ENCODE measurements around the gene NCKAP1.
A peak's percentile ranks its signal among the peaks of the same experiment; 100 is the strongest.
"Not testable (repeated sequence)": the region's sequence is repeated elsewhere in the genome, so short reads cannot be mapped to it uniquely, and the experiment has no call there.

NCKAP1 gene

DNA sequence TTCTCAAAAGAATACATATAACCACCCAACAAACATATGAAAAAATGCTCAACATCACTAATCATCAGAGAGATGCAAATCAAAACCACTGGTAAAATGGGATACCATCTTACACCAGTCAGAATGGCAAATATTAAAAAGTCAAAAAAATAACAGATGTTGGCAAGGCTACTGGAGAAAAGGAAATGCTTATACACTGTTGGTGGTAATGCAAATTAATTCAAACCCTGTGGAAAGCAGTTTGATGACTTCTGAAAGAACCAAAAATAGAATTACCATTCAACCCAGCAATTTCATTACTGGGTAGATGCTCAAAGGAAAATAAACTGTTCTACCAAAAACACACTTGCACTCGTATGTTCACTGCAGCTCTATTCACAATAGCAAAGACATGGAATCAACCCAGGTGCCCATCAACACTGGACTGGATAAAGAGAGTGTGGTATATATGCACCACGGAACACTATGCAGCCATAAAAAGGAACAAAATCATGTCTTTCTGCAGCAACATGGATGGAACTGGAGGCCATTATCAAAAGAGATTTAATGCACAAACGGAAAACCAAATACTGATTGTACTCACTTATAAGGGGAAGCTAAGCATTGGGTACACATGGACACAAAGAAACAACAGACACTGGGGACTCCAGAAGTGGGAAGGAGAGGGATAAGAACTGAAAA, 38.8 kb downstream of the NCKAP1 start:
- DNase-seq: no peak

DNA sequence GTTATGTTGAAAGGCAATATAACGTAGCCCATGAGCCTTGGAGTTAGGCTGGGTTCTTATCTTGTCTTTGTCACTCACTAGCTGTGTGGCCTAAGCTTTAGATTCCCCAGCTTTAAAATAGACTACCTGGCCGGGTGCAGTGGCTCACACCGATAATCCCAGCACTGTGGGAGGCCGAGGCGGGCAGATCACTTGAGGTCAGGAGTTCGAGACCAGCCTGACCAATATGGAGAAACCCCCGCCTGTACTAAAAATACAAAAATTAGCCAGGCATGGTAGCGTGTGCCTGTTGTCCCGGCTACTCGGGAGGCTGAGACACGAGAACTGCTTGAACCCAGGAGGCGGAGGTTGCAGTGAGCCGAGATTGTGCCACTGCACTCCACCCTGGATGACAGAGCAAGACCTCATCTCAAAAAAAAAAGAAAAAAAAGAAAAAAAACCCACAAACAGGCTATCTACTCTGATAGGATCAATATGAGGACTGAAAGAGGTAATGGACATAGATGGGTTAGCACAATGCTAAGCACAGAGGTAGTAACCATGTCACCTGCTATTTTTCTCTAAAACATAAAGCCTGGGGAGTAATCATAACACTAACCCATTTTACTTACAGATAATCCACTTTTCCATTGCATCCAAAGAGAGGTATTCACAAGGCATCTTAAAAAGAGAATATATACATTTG, 43.9 kb downstream of the NCKAP1 start:
- no peak for DNase-seq

DNA sequence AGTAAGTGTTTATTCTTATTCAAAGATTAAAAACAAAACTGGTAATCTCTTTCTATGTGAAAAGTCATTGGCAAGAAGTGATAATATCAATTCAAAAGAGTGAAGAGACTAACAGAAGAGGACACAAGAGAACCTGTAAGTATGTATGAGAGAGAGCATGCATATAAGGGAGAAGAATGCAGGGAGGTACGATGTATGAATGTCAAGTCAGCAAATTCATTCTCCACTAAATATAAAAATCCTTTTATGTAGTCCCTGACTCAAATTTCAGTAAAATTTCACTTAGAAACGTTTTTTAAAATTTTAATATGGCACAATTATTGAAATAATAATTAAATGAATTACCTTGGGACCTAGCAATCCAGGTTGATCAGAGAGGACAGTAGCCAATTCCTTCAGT, 55.3 kb downstream of the NCKAP1 start:
- no peak for DNase-seq

DNA sequence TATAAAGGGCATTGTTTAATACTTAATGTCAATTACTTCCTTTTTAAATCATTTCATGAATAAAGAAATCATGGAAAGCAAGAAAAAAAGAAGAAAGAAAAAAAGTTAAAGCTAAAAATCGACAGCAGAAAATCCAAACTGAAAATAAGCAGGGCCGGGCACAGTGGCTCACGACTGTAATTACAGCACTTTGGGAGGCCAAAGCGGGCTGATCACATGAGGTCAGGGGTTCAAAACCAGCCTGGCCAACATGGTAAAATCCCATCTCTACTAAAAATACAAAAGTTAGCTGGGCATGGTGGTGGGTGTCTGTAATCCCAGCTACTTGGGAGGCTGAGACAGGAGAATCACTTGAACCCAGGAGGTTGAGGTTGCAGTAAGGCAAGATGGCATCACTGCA, 56.8 kb downstream of the NCKAP1 start:
- DNase-seq: not testable (repeated sequence)

DNA sequence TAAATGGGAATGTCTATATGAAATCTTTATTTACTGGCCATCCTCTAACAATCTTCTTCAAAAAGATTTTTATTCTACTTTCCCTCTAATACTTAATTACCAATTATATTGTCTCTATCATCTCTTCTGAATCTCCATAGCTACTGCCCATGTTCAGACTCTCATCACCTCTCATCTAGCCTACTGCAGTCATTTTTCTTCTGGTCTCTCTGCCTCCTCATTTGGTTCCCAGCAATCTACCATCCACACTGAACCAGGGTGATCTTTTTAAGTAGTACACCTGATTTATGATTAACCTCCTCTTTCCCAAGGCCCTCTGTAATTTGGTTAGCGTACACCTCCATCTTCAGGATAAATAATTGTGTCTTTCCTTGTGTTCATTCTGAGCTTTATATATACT, 57.6 kb downstream of the NCKAP1 start:
- no peak for DNase-seq

DNA sequence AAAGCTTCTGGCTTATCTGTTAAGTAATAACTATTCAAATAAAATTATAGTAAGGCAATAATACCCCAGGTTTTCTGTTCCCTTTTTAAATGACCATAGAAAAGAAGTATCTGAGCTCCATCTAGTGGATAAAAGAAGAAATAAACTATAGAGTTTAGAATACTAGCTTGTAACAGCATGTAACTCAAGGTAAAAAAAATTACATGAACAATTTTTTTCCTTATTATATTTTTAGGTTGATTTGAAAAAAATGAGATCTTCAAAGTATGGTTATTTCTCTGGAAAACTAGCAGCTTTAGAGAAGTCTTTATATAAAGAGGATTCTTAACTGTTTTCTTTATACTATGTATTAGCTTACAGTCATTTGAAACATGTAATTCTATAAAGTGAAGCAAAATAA, 58.1 kb downstream of the NCKAP1 start:
- peak; percentile 19 for DNase-seq

DNA sequence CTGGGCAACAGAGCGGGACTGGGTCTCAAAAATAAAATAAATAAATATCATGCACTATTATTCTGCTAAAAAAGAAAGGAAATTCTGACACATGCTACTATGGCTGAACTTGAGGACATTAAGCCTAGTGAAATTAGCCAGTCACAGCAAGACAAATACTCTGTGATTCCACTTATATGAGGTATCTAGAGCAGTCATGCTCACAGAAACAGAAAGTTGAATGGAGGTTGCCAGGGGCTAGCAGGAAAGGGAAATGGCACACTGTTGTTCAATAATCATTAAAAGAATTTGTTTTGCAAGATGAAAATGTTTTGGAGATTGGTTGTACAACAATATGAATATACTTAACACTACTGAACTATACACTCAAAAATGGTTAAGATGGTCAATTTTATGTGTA, 60.8 kb downstream of the NCKAP1 start:
- DNase-seq: no peak

DNA sequence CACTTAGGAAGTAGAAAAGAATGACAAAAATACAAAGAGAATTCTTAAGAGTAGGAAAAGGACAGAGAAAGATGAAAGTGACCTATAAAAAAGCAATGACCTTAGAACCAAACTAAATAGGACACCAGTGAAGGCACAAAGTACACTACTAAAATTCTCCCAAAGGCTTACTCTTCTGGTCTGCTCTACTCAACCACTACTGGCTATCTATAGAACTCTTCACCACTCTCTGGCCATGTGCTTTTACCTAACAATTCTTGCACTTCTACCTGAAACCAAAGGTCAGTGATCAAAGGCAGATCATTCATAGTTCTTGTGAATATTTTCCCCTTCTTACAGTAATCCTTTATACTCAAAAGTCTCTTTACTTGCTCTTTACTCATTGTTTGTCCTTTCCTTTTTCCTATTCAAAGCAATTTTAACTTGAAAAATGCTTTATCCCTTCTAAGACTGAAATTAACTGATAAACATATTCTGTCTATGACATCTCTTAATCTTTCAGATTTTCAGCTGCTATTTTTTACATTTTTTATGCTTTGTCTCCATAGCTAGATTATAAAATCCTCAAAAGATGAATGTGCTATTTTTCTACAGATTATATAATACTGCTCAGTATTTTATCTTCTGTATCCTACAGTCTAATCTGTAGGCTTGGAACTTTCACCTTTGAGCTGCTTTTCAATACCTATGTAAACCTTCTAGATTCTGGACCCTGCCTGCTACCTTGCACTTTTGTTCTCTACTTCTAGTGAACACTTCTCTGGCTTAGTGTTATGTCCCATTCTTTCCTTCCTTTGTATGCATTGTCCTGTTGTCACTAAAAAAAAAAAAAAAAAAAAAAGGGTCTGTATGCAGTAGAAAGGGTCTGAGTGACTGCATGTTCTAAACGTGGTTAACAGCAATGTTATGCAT, 64.6 kb downstream of the NCKAP1 start:
- DNase-seq: no peak

DNA sequence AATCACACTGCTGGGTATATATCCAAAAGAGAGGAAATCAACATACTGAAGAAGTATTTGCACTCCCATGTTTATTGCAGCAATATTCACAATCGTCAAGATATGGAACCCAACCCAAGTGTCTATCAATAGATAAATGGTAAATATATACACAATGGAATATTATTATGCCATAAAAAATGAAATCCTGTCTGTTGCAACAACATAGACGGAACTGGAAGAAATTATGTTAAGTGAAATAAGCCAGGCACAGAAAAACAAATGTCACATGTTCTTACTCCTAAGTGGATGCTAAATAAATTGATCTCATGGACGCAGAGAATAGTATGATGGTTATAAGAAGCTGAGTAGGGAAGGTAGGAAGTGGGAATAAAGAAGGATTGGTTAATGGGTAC, 65.7 kb downstream of the NCKAP1 start:
- DNase-seq: no peak

DNA sequence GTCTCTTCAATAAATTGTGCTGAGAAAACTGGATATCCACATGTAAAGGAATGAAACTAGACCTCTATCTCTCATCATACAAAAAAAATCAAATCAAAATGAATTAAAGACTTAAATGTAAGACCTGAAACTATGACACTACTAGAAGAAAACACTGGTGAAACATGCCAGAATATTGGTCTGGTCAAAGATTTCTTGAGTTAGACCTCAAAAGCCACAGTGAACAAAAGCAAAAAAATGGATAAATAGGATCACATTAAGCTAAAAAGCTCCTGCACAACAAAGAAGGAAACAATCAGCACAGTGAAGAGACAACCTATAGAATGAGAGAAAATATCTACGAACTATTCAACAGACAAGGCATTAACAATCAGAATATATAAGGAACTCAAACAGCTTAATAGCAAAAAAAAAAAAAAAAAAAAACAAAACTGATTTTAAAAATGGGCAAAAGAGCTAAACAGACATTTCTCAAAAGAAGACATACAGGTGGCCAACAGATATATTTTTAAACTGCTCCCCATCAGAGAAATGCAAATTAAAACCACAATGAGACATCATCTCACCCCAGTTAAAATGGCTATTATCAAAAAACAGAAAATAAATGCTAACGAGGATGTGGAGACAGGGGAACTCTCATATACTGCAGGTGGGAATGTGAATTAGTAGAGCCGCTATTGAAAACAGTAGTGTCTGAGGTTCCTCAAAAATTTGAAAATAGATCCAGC, 66.3 kb downstream of the NCKAP1 start:
- DNase-seq: no peak

DNA sequence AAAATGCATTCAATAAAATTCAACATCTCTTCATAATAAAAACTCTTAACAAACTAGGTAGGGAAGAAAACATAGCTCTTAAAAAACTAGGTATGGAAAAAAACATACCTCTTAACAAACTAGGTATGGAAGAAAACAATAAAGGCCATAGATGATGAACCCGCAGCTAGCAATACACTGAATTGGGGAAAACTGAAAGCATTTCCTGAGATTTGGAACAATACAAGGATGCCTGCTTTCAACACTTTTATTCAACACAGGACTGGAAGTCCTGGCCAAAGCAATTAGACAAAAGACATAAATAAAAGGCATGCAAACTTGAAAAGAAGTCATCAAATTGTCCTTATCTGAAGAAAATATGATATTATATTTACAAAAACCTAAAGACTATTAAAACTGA, 67.8 kb downstream of the NCKAP1 start:
- no peak for DNase-seq

DNA sequence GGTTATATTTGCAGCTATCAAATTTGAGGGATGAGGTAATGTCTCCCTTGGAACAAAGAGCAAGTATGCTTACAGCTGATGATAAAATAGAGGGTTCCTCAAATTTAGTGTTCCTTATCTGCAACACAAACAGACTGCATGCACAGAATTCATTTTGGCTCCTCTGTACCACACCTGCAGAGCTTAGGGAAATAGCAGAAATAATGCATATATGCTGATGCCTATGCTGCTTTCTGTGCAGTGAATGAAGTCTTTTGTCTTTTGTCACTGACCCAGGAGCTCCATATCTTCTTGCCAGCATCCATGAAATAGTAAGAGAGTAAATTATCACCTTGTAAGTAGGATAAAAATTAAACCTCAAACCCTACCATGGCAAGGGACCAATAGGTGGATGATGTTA, 69.8 kb downstream of the NCKAP1 start:
- no peak for DNase-seq

DNA sequence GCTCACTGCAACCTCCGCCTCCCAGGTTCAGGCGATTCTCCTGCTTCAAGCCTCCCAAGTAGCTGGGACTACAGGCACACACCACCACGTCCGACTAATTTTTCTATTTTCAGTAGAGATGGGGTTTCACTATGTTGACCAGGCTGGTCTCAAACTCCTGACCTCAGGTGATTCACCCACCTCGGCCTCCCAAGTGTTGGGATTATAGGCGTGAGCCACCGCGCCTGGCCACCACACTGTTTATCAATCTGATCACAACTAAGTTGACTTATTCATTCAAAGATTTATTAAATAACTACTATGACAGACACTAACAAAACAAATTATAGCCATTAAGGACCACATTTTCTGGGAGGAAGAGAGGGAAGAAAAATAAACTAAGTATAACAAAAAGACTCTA, 71.9 kb downstream of the NCKAP1 start:
- DNase-seq: not testable (repeated sequence)

DNA sequence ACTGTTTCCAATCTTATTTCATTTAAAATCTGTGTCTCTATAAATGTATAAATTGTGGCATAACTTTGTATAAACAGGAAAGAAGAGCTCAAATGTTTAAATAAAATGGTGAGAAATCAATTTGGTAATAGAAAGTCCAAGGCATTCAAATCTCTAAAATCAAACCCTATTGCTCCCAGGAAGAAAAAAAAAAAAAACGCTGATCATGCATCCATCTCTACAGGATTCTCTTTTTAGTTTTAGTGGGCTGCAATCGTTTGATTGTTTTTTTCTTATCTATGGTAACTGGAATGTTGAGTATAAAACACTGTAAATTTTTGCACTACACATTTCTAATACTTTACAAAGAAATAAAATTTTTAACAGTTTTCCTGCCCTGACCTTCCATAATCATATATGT, 75.6 kb downstream of the NCKAP1 start:
- DNase-seq: no peak

DNA sequence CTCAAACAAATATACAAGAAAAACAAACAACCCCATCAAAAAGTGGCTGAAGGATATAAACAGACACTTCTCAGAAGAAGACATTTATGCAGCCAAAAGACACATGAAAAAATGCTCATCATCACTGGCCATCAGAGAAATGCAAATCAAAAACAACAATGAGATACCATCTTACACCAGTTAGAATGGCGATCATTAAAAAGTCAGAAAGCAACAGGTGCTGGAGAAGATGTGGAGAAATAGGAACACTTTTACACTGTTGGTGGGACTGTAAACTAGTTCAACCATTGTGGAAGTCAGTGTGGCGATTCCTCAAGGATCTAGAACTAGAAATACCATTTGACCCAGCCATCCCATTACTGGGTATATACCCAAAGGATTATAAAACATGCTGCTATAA, 77.4 kb downstream of the NCKAP1 start:
- not testable (repeated sequence) for DNase-seq

DNA sequence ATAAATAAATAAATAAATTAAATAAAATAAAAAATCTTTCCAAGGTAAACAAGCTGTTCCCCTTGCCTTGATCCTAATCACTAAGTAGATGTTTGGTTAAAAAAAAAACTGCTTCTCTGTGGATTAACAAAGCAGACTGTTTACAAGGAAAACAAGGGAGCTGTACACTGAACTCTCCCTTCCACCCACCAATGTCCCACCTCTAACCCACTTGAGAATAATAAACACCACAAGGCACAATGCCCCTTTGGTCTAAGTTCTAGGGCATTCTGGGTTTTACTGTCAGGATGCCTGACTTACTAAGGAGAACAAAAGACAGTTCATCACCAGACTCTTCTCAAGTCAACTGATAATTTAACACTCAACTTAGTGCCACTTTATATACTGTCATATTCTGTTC, 83.5 kb downstream of the NCKAP1 start:
- DNase-seq: no peak

DNA sequence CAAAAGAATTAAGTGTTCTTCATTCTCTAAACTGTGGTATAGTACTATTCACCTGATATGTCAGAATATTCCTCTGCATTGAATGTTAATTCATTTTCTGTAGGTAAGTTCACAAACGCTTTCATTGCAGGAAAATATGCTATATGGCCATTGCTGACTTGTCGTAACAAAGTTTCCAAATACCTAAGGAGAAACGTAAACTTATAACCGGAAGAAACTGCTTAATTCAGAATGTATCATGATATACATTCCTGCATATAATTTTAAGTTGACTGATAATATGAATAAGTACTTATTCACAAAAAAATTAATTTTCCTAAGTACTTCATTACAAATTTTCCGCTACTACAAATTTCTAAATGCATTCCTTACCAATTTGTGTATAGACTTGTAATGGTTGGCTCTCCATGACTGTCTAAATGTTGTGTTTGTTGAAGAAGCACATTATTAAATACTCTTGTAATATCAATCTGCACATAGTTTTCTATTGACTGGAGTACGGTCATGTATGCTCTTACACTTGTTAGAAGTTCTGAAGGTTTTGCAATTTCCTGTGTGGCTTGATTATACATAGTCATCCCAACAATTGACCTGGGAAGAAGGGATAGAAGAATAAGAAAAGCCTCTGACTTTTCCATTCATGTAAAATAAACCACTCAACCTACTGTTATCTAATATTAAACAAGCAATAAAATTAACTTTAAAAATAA, 85.4 kb downstream of the NCKAP1 start:
- no peak for DNase-seq

DNA sequence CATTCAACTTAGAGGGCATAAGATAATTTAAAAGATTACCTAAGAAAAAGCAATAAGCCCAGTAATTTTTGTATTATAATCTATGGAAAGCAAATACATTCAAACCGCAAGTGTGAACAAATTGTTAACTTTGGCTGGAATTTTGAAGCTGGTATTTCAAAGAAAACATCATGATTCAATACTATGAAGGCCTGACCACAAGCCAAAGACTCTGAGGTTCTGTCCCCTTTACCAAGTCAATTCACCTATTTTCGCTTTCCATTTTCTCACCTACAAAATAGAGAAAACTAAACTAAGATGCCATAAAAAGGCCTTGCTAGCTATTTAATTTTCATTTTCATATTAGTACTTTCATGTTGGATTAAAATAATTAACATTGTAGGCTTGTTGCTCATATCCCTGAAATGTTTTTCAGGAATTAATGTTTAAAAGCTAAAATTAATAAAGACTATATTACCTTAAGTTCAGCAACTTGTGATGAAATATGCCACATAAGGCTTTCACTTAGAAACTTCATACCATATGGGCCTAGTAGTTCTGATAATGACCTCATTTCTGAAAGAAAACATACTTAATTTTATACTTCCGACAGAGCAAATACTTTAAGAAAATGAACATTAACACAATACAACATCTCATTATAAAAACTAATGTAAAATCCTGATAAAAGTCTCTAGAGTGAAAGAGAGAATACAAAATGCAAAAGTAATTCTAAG, 86.2 kb downstream of the NCKAP1 start:
- no peak for DNase-seq

DNA sequence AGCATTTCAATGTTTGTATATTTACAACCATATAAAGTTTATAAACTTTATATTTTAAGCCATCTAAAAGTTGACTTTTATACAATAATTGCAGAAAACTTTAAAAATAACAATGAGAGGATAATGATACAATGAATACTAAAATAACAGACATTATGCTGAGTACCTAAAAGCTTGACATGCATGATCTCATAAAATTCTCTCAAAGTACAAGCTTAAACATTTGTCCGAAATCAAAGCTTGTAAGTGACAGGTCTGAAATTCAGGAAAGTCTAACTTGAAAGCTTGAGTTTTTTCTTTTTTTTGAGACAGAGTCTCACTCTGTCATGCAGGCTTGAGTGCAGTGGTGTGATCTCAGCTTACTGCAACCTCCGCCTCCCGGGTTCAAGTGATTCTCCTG, 87.7 kb downstream of the NCKAP1 start:
- no peak for DNase-seq

DNA sequence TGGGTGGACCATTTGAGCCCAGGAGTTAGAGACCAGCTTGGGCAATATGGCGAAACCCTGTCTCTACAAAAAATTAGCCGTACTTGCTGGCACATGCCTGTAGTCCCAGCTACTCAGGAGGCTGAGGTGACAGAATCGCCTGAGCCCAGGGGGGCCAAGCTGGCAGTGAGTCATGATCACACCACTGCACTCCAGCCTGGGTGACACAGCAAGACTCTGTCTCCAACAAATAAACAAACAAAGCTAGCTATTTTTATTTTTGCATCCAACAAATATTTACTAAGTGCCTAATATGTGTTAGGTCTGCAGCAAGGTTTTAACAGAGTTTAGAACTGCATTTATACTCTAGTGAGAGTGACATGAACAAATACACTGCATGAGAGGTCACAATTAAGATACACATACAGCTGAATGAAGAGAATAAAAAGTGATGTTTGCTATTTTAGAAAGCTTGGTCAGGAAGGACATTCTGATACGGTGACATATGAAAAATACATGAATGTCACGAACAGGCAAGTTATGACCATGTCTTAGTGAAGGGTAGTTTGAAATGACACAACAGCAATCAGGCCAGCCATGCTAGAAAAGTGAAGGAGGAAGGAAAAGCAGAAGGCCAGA, 88.6 kb downstream of the NCKAP1 start:
- no peak for DNase-seq

DNA sequence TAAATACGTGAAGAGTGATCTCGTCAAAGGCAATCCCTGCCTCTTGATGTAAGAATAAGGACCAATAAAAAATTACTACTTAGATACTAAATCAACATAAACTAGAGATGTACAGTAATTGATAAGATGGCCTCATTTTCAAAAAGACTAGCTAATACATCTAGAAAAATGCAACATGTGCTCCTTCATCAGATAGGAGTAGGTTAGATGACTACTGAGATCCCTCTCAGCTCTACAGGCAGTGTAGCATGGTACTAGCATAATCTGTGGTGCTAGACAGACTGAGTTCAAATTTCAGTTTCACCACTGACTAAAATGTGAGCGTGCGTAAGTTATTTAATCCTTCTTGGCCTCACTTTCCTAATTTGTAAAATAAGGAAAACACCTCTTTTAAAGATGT, 89.2 kb downstream of the NCKAP1 start:
- no peak for DNase-seq

Measured in NCI-H2029 (cell line).